HCT116 (cell line): Measurements from ENCODE around the gene KLHDC8B. TPM values are rescaled to one million over a fixed set of nuclear protein-coding genes. Genes with fewer than 3 reads are reported as not detected.

Source experiments
- CBX3 ChIP-seq: IDR thresholded peaks from 2 replicates; pipeline ENCODE4 v1.6.1; 2012; ENCODE audit warnings: low read depth
- CEBPB ChIP-seq: IDR thresholded peaks from 2 replicates; pipeline ENCODE4 v1.6.1; 2012; ENCODE audit warnings: low read depth
- EZH2 ChIP-seq: fragments of 200-600 bp; sonication (generic); IDR thresholded peaks from 2 replicates; pipeline ENCODE4 v1.6.1; 2017; ENCODE audit warnings: antibody characterized with exemption, mixed run types
- EZH2phosphoT487 ChIP-seq: fragments of 200-600 bp; IDR thresholded peaks from 2 replicates; pipeline ENCODE4 v1.6.1; 2018; ENCODE audit warnings: antibody characterized with exemption, borderline replicate concordance
- JUND ChIP-seq: IDR thresholded peaks from 2 replicates; pipeline ENCODE4 v1.6.1; 2012
- RAD21 ChIP-seq: IDR thresholded peaks from 2 replicates; pipeline ENCODE4 v1.6.1; 2012; ENCODE audit warnings: low read depth, mild to moderate bottlenecking
- REST ChIP-seq: IDR thresholded peaks from 2 replicates; pipeline ENCODE4 v1.6.1; 2012; ENCODE audit warnings: low read depth
- SRF ChIP-seq: IDR thresholded peaks from 2 replicates; pipeline ENCODE4 v1.6.1; 2012; ENCODE audit warnings: low read depth
- YY1 ChIP-seq: IDR thresholded peaks from 2 replicates; pipeline ENCODE4 v1.6.1; 2011; ENCODE audit warnings: low read length, low read depth, moderate library complexity, mild to moderate bottlenecking; ENCODE audit not compliant: insufficient replicate concordance; ENCODE audit errors: extremely low read depth
- ZFX ChIP-seq: fragments of 450-650 bp; IDR thresholded peaks from 2 replicates; pipeline ENCODE4 v1.6.1; 2017
- ZNF274 ChIP-seq: fragments of 200-500 bp; sonication (Bioruptor generic); IDR thresholded peaks from 2 replicates; pipeline ENCODE4 v1.6.1; 2014; ENCODE audit warnings: mild to moderate bottlenecking, low read depth, low read length, inconsistent platforms
- total RNA-seq: library from RNA; stranded (reverse); gene quantifications from one replicate; pipeline ENCODE4 v1.2.1, GENCODE V29; 2021; ENCODE audit not compliant: unreplicated experiment

The KLHDC8B gene
- total RNA-seq, 1 experiment from 2014 or later: 10.4 TPM

- TF ChIP-seq REST (no peak), CBX3 (no peak), RAD21 (no peak), ZNF274 (no peak), JUND (no peak), YY1 (no peak), ZFX (no peak), CEBPB (no peak), EZH2phosphoT487 (no peak), EZH2 (no peak), SRF (no peak)
- TF ChIP-seq, all 23 proteins: peak for 0
Measured at GRCh38 chr3:49132073-49132436, 39.3 kb upstream of the KLHDC8B start (continued).
